HL-60 (cell line): Measurements from ENCODE around the gene LRP8.
A peak's percentile ranks its signal among the peaks of the same experiment; 100 is the strongest.

Experiments used
- DNase-seq, 2 experiments: peaks; one replicate each; pipeline ENCODE4 v3.0.0-alpha.2; 2010 to 2020; ENCODE audit warnings: low read depth in 1 of 2, low spot score in 1 of 2
- H3K27ac ChIP-seq: fragments of 250-450 bp; sonication (Bioruptor Pico); replicated peaks from 2 replicates; pipeline ENCODE4 v1.5.1; 2020; ENCODE audit warnings: mild to moderate bottlenecking, moderate library complexity
- H3K27me3 ChIP-seq: fragments of 250-450 bp; sonication (Bioruptor Pico); 2 replicates; pipeline ENCODE4 v1.5.1; 2021; ENCODE audit warnings: mild to moderate bottlenecking, moderate library complexity; ENCODE audit not compliant: insufficient read depth, poor library complexity, severe bottlenecking
- H3K4me3 ChIP-seq: replicated peaks from 2 replicates; pipeline ENCODE4 v1.5.1; 2011; ENCODE audit warnings: mild to moderate bottlenecking, control low read depth, low read length; ENCODE audit not compliant: insufficient read depth
- GABPA ChIP-seq: IDR thresholded peaks from 2 replicates; pipeline ENCODE4 v1.6.1; 2012; ENCODE audit warnings: low read depth
- POLR2AphosphoS5 ChIP-seq: IDR thresholded peaks from 2 replicates; pipeline ENCODE4 v1.6.1; 2012; ENCODE audit warnings: low read depth
- SPI1 ChIP-seq: IDR thresholded peaks from 2 replicates; pipeline ENCODE4 v1.6.1; 2012; ENCODE audit warnings: low read depth, mild to moderate bottlenecking, borderline replicate concordance
- long read RNA-seq: library from polyadenylated mRNA; unstranded; transcript quantifications from one replicate; pipeline ENCODE4 v2.0.0, GENCODE V29; 2020
- TF ChIP-seq, protein P1 (sequence below): IDR thresholded peaks from one replicate; pipeline ENCODE4 v1.5.1; 2011; ENCODE audit warnings: low read length, control low read depth, inconsistent platforms; ENCODE audit not compliant: insufficient read depth
- TF ChIP-seq, protein P2 (sequence below): IDR thresholded peaks from 2 replicates; pipeline ENCODE4 v1.6.1; 2012; ENCODE audit warnings: low read depth; ENCODE audit not compliant: insufficient replicate concordance

Gene LRP8
- long read RNA-seq, partial matches to known transcripts: 1 of 9 reads
- long read RNA-seq, other reads (novel, unspliced or antisense): 6 of 9 reads

- H3K27me3 ChIP-seq: no peaks in the 10 kb centered on the region
- TF ChIP-seq GABPA (no peak), SPI1 (no peak), POLR2AphosphoS5 (no peak)
- peak; percentile 46 to 72 for DNase-seq
- peak within 1 kb of the TSS; percentile 93 for H3K27ac ChIP-seq
- peak within 1 kb of the TSS; percentile 77 for H3K4me3 ChIP-seq
These were observed at the start of gene LRP8 for GRCh38 chr1:53328009-53328461. LRP8 (minus strand) TSS chr1:53328070; CDS start chr1:53327912, 158 bp downstream.

GRCh38 chr1:53377438-53377841 is 49.6 kb upstream of the LRP8 start:
- Histone ChIP-seq H3K27me3 (no peaks in the 10 kb centered on the region), H3K4me3 (no peak overlapping the region), H3K27ac (no peak overlapping the region)
- no peak for DNase-seq
- TF ChIP-seq GABPA (no peak), POLR2AphosphoS5 (no peak), SPI1 (no peak)
- TF ChIP-seq, protein P1, sequence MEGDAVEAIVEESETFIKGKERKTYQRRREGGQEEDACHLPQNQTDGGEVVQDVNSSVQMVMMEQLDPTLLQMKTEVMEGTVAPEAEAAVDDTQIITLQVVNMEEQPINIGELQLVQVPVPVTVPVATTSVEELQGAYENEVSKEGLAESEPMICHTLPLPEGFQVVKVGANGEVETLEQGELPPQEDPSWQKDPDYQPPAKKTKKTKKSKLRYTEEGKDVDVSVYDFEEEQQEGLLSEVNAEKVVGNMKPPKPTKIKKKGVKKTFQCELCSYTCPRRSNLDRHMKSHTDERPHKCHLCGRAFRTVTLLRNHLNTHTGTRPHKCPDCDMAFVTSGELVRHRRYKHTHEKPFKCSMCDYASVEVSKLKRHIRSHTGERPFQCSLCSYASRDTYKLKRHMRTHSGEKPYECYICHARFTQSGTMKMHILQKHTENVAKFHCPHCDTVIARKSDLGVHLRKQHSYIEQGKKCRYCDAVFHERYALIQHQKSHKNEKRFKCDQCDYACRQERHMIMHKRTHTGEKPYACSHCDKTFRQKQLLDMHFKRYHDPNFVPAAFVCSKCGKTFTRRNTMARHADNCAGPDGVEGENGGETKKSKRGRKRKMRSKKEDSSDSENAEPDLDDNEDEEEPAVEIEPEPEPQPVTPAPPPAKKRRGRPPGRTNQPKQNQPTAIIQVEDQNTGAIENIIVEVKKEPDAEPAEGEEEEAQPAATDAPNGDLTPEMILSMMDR: no peak
- TF ChIP-seq, protein P2, sequence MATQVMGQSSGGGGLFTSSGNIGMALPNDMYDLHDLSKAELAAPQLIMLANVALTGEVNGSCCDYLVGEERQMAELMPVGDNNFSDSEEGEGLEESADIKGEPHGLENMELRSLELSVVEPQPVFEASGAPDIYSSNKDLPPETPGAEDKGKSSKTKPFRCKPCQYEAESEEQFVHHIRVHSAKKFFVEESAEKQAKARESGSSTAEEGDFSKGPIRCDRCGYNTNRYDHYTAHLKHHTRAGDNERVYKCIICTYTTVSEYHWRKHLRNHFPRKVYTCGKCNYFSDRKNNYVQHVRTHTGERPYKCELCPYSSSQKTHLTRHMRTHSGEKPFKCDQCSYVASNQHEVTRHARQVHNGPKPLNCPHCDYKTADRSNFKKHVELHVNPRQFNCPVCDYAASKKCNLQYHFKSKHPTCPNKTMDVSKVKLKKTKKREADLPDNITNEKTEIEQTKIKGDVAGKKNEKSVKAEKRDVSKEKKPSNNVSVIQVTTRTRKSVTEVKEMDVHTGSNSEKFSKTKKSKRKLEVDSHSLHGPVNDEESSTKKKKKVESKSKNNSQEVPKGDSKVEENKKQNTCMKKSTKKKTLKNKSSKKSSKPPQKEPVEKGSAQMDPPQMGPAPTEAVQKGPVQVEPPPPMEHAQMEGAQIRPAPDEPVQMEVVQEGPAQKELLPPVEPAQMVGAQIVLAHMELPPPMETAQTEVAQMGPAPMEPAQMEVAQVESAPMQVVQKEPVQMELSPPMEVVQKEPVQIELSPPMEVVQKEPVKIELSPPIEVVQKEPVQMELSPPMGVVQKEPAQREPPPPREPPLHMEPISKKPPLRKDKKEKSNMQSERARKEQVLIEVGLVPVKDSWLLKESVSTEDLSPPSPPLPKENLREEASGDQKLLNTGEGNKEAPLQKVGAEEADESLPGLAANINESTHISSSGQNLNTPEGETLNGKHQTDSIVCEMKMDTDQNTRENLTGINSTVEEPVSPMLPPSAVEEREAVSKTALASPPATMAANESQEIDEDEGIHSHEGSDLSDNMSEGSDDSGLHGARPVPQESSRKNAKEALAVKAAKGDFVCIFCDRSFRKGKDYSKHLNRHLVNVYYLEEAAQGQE: no peak

DNA sequence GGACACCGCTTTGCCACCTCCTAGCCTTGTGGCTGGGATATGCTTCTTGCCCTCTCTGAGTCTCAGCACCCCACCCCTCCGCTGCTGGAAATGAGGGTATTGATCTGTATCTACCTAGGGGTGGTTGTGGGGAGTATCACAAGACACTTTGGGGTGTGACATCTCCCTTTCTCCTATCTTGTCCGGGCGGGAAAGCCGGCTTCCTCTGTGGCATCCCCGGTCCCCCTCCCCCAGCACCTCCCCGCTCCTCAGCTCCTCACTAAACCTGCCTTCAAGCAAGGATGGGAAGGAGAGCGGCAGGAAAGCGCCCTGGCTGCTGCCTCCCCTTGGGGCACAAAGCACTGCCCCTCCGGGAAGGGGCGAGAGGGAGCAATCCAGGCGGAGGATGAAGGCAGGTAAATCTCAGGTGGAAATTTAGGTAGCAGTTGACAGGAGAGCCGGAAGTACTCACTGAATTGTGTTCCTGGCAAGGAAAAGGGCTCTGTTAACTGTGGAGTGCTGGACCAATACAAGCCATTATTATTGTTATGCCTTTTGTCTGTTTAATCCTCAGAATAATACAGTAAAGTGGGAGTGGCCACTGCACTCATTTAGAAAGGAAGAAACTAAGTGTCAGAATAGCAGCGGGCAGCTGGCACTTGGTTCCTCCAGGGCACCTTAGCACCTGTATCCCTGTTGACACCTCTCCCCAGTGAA is 49.0 kb upstream of the LRP8 start:
- TF ChIP-seq, protein P2: no peak
- TF ChIP-seq GABPA: no peak
- TF ChIP-seq, protein P1: no peak
- no peak for TF ChIP-seq POLR2AphosphoS5
- no peak for TF ChIP-seq SPI1
- no peak overlapping the region for H3K4me3 ChIP-seq
- H3K27me3 ChIP-seq: no peaks in the 10 kb centered on the region
- DNase-seq: no peak
- no peak overlapping the region for H3K27ac ChIP-seq

DNA sequence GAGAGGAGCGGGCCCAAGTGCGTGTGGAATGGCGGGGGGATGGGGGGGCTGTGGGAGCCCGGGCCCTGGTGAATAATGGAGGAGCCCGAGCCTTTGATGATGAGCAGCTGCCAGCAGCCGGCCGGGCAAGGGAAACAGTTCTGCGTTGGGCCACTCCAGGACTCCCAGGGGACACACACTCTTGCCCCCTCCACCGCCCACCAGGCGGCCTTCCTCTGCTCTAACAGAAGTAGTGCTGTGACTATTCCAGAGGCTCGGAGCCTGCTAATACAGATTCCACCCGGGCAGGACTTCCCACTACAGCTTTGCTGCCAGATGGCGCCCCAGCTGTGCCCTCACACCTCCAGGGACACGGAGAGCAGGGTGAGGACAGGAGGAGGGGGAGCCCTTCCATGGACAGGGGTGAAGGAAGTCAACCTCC is 48.2 kb upstream of the LRP8 start:
- no peak overlapping the region for H3K27ac ChIP-seq
- DNase-seq: no peak
- H3K4me3 ChIP-seq: no peak overlapping the region
- TF ChIP-seq GABPA (no peak), POLR2AphosphoS5 (no peak), SPI1 (no peak)
- TF ChIP-seq, protein P2: no peak
- TF ChIP-seq, protein P1: no peak
- H3K27me3 ChIP-seq: no peaks in the 10 kb centered on the region
